CD14-positive monocyte (primary cell): Measurements from ENCODE around the gene ELOVL6. TPM values are rescaled to one million over a fixed set of nuclear protein-coding genes. Genes with fewer than 3 reads are reported as not detected.

Experiments
- DNase-seq, 3 donors: peaks; one replicate each; pipeline ENCODE4 v3.0.0-alpha.2; 2011 to 2022
- H2AFZ ChIP-seq: 2 replicates; pipeline ENCODE4 v1.6.0; 2012; ENCODE audit warnings: mild to moderate bottlenecking, low read depth, low read length, inconsistent platforms; ENCODE audit not compliant: insufficient read depth, poor library complexity, severe bottlenecking
- H3K27ac ChIP-seq, 2 donors: 1 replicate in 1 of 2; 2 replicates in 1 of 2; pipeline ENCODE4 v1.5.1; 2012 to 2013; ENCODE audit warnings: low read length in 2 of 2, control low read depth in 1 of 2, inconsistent platforms in 1 of 2, low read depth in 1 of 2, mild to moderate bottlenecking in 1 of 2
- H3K27me3 ChIP-seq, 2 donors: one replicate each; pipeline versions ENCODE4 v1.6.0 to v1.6.1; 2011 to 2013; ENCODE audit warnings: low read length in 2 of 2; ENCODE audit not compliant: control insufficient read depth in 2 of 2, insufficient read depth in 2 of 2
- H3K36me3 ChIP-seq, 2 donors: replicated peaks in 1 of 2; 1 replicate in 1 of 2; 2 replicates in 1 of 2; pipeline versions ENCODE4 v1.5.1 to v1.6.1; 2012 to 2013; ENCODE audit warnings: low read length in 2 of 2, control low read depth in 1 of 2, inconsistent platforms in 1 of 2, mild to moderate bottlenecking in 1 of 2; ENCODE audit not compliant: insufficient read depth in 2 of 2, control insufficient read depth in 1 of 2
- H3K4me1 ChIP-seq, 2 donors: 1 replicate in 1 of 2; 2 replicates in 1 of 2; pipeline versions ENCODE4 v1.5.1 to v1.6.1; 2012 to 2013; ENCODE audit warnings: low read length in 2 of 2, control low read depth in 1 of 2, inconsistent platforms in 1 of 2, mild to moderate bottlenecking in 1 of 2, moderate library complexity in 1 of 2; ENCODE audit not compliant: insufficient read depth in 2 of 2, control insufficient read depth in 1 of 2
- H3K4me2 ChIP-seq: replicated peaks from 2 replicates; pipeline ENCODE3; 2012; ENCODE audit warnings: low read length, moderate library complexity, mild to moderate bottlenecking; ENCODE audit not compliant: poor library complexity, severe bottlenecking; ENCODE audit errors: extremely low read depth
- H3K4me3 ChIP-seq, 3 experiments: fragments of 200-600 bp in 1 of 3; sonication (generic) in 1 of 3; replicated peaks in 1 of 3; 1 replicate in 2 of 3; 2 replicates in 1 of 3; pipeline ENCODE4 v1.5.1; 2011 to 2013; ENCODE audit warnings: low read length in 3 of 3, mild to moderate bottlenecking in 3 of 3, control low read depth in 2 of 3, low read depth in 2 of 3, inconsistent platforms in 1 of 3, moderate library complexity in 1 of 3
- H3K79me2 ChIP-seq: 2 replicates; pipeline ENCODE4 v1.6.0; 2012; ENCODE audit warnings: mild to moderate bottlenecking, control low read depth, inconsistent platforms, low read length, moderate library complexity; ENCODE audit not compliant: insufficient read depth
- H3K9ac ChIP-seq: 2 replicates; pipeline ENCODE4 v1.6.0; 2017; ENCODE audit warnings: low read length, mild to moderate bottlenecking; ENCODE audit not compliant: insufficient read depth, poor library complexity, severe bottlenecking
- H3K9me3 ChIP-seq, 2 donors: replicated peaks in 1 of 2; 1 replicate in 1 of 2; 2 replicates in 1 of 2; pipeline versions ENCODE4 v1.5.1 to v1.6.1; 2012 to 2013; ENCODE audit warnings: low read length in 2 of 2, control low read depth in 1 of 2; ENCODE audit not compliant: control insufficient read depth in 1 of 2, insufficient read depth in 1 of 2
- H4K20me1 ChIP-seq: 2 replicates; pipeline ENCODE4 v1.6.0; 2012; ENCODE audit warnings: mild to moderate bottlenecking, low read length, control low read depth, moderate library complexity; ENCODE audit not compliant: insufficient read depth
- H3K27ac Mint-ChIP-seq, 7 donors: one replicate each; pipeline ENCODE4 v1.8.0; 2020; ENCODE audit warnings: mild to moderate bottlenecking in 7 of 7, mixed read lengths in 7 of 7, moderate library complexity in 6 of 7, inconsistent platforms in 2 of 7
- H3K27me3 Mint-ChIP-seq, 3 donors: one replicate each; pipeline ENCODE4 v1.8.0; 2021 to 2022; ENCODE audit warnings: low read depth in 3 of 3, mild to moderate bottlenecking in 3 of 3, mixed read lengths in 3 of 3, moderate library complexity in 3 of 3, inconsistent platforms in 1 of 3
- H3K36me3 Mint-ChIP-seq, 2 donors: one replicate each; pipeline ENCODE4 v1.8.0; 2020; ENCODE audit warnings: mixed read lengths in 2 of 2, inconsistent platforms in 1 of 2, mild to moderate bottlenecking in 1 of 2
- H3K4me1 Mint-ChIP-seq: one replicate; pipeline ENCODE4 v1.8.0; 2020; ENCODE audit warnings: mild to moderate bottlenecking, mixed read lengths
- H3K4me3 Mint-ChIP-seq, 2 donors: one replicate each; pipeline ENCODE4 v1.8.0; 2020; ENCODE audit warnings: mild to moderate bottlenecking in 2 of 2, mixed read lengths in 2 of 2, moderate library complexity in 1 of 2
- H3K9me3 Mint-ChIP-seq, 7 donors: one replicate each; pipeline ENCODE4 v1.8.0; 2020 to 2022; ENCODE audit warnings: mixed read lengths in 7 of 7, mild to moderate bottlenecking in 6 of 7, moderate library complexity in 6 of 7, inconsistent platforms in 2 of 7
- CTCF ChIP-seq: fragments of 200-600 bp; IDR thresholded peaks from one replicate; pipeline ENCODE4 v1.8.0; 2022; ENCODE audit warnings: antibody characterized with exemption, mild to moderate bottlenecking
- WGBS: methylation state at CpG from one replicate; pipeline ENCODE4 v1.1.5; 2013; ENCODE audit warnings: missing lambda C conversion rate; ENCODE audit not compliant: insufficient coverage; 5-methylcytosine and 5-hydroxymethylcytosine counted together
- intact Hi-C, 2 donors: fragments of 100-400 bp; cut with micrococcal nuclease; formaldehyde crosslinking; loops; one replicate each; pipeline versions ENCODE4 v1.15.0 to v1.15.1; 2023
- polyA plus RNA-seq, 3 donors: library from polyadenylated mRNA; depleted of rRNA in 1 of 3; unstranded in 2 of 3; stranded (reverse) in 1 of 3; fragments of 300-500 nt in 2 of 3; fragments of >200 nt in 1 of 3; fragmentation: Illumina TruSeq in 2 of 3; gene quantifications; 1 replicate in 2 of 3; 2 replicates in 1 of 3; pipeline ENCODE4 v1.2.3, GENCODE V29; 2012 to 2021

The ELOVL6 gene
- polyA plus RNA-seq, 3 donors, result 0.11 to 0.19 TPM; not detected in 1

DNA sequence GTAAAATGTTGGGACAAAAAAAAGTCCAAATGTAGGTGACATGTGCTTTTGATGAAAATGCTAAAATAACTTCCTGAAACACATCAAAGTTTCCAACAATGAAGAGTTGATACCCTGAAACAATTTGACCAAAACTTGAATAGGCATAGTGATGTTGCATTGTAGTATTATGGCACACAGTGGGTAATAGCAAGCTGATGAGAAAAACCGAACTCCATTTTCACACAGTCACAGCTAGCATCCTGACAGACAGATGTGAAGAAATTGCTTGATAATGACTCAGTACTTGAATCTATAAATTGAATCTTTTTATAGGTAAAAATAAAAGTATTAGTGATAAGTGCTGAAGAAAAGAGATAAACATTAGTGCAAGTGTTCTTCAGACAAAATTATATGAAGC is 122.5 kb downstream of the ELOVL6 start:
- Histone ChIP-seq H3K27ac (no peak overlapping the region), H3K4me1 (no peaks in the 10 kb centered on the region), H3K9me3 (no peaks in the 10 kb centered on the region), H3K4me3 (no peak overlapping the region), H4K20me1 (no peaks in the 10 kb centered on the region), H2AFZ (no peak overlapping the region), H3K9ac (no peak overlapping the region), H3K4me2 (no peak overlapping the region), H3K36me3 (no peaks in the 10 kb centered on the region), H3K27me3 (no peaks in the 10 kb centered on the region), H3K79me2 (no peaks in the 10 kb centered on the region)
- H3K27me3 Mint-ChIP-seq, result peaks cover 2 to 4% (median 2%) of the 10 kb centered on the region in 3 donors
- WGBS, result no CpG with 5 or more reads among the region's 1 CpG
- no peak for TF ChIP-seq CTCF
- intact Hi-C loops, result no loop called here
- H3K27ac Mint-ChIP-seq, result no peak overlapping the region
- H3K4me1 Mint-ChIP-seq, result peaks cover 8% of the 10 kb centered on the region
- H3K4me3 Mint-ChIP-seq, result no peak overlapping the region
- DNase-seq, result no peak
- no peaks in the 10 kb centered on the region for H3K36me3 Mint-ChIP-seq
- peaks cover 5 to 23% (median 15%) of the 10 kb centered on the region in 7 donors for H3K9me3 Mint-ChIP-seq

DNA sequence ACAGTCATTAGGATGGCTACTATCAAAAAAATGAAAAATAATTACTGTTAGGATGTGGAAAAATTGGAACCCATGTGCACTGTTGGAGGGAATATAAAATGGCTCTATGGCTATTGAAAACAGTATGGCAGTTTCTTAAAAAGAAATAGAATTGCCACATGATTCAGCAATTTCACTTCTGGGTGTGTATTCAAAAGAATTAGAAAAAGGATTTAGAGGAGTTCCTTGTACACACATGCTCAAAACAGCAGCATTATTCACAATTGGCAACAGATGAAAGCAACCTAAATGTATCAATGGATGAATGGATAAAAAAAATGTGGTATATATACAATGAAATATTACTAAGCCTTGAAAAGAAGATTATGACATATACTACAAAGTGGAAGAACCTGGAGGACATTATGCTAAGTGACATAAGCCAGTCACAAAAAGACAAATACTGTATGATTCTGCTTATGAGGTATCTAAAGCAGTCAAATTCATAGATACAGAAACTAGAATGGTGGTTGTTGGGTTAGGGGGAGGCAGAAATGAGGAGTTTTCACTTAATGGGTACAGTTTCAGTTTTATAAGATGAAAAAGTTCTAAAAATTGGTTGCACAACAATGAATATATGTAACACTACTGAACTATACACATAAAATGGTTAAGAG is 123.2 kb downstream of the ELOVL6 start:
- no peaks in the 10 kb centered on the region for H3K4me1 ChIP-seq
- Mint-ChIP-seq H3K4me3 (no peak overlapping the region), H3K36me3 (no peaks in the 10 kb centered on the region), H3K9me3 (peaks cover 7 to 28% (median 17%) of the 10 kb centered on the region in 7 donors), H3K27me3 (peaks cover 2 to 4% (median 2%) of the 10 kb centered on the region in 3 donors), H3K4me1 (peaks cover 8% of the 10 kb centered on the region), H3K27ac (no peak overlapping the region)
- no peaks in the 10 kb centered on the region for H3K27me3 ChIP-seq
- H2AFZ ChIP-seq, result no peak overlapping the region
- no peaks in the 10 kb centered on the region for H4K20me1 ChIP-seq
- H3K36me3 ChIP-seq, result no peaks in the 10 kb centered on the region
- intact Hi-C loops, result no loop called here
- DNase-seq, result no peak
- TF ChIP-seq CTCF, result no peak
- no peak overlapping the region for H3K9ac ChIP-seq
- H3K4me2 ChIP-seq, result no peak overlapping the region
- no peak overlapping the region for H3K4me3 ChIP-seq
- no peaks in the 10 kb centered on the region for H3K79me2 ChIP-seq
- H3K27ac ChIP-seq, result no peak overlapping the region
- peaks cover 0 to 4% of the 10 kb centered on the region in 2 donors for H3K9me3 ChIP-seq
